OCI-LY7 (cell line): ENCODE measurements around the gene TMEM156. TPM values are rescaled to one million over a fixed set of nuclear protein-coding genes. Genes with fewer than 3 reads are reported as not detected.
A peak's percentile ranks its signal among the peaks of the same experiment; 100 is the strongest.

Source experiments
- BruUV-seq: library from RNA; stranded (reverse); fragments of 400-500 nt; replicated peaks from 2 replicates; lab custom pipeline; 2021; lab: Mats Ljungman, UMichigan
- CTCF ChIA-PET: fragments of 300-600 bp; sonication (Branson Sonifier 250); formaldehyde crosslinking; loops from one replicate; lab custom pipeline; 2022; ENCODE audit warnings: antibody characterized with exemption; ENCODE audit not compliant: unreplicated experiment; lab: Charles Lee
- POLR2A ChIA-PET: fragments of 300-600 bp; sonication (Branson Sonifier 250); formaldehyde crosslinking; loops from one replicate; lab custom pipeline; 2022; ENCODE audit warnings: antibody characterized with exemption; lab: Charles Lee
- DNase-seq: peaks from one replicate; pipeline ENCODE4 v3.0.0-alpha.2; 2015; ENCODE audit warnings: low spot score
- H2AFZ ChIP-seq: fragments of 200-600 bp; sonication (generic), shearing (Covaris generic); 2 replicates; pipeline ENCODE4 v1.6.1; 2014; ENCODE audit warnings: mild to moderate bottlenecking, antibody characterized with exemption, low read length, moderate library complexity
- H3K27ac ChIP-seq: fragments of 200-600 bp; sonication (generic); 2 replicates; pipeline ENCODE4 v1.5.1; 2014; ENCODE audit warnings: mixed run types, low read depth, mild to moderate bottlenecking, moderate library complexity, low read length, inconsistent platforms; ENCODE audit not compliant: poor library complexity, severe bottlenecking
- H3K36me3 ChIP-seq: fragments of 200-600 bp; sonication (generic); 2 replicates; pipeline ENCODE4 v1.6.1; 2014; ENCODE audit warnings: mild to moderate bottlenecking, antibody characterized with exemption, low read length, moderate library complexity, mixed read lengths; ENCODE audit not compliant: insufficient read depth
- H3K4me1 ChIP-seq: fragments of 200-600 bp; sonication (generic); 2 replicates; pipeline ENCODE4 v1.5.1; 2014; ENCODE audit warnings: mild to moderate bottlenecking, low read length; ENCODE audit not compliant: insufficient read depth, poor library complexity, severe bottlenecking
- H3K4me2 ChIP-seq: fragments of 200-600 bp; sonication (generic); 2 replicates; pipeline ENCODE4 v1.6.1; 2014; ENCODE audit warnings: mild to moderate bottlenecking, low read length
- H3K4me3 ChIP-seq: fragments of 200-600 bp; sonication (generic); 2 replicates; pipeline ENCODE4 v1.5.1; 2014; ENCODE audit warnings: mild to moderate bottlenecking, low read depth, low read length; ENCODE audit not compliant: poor library complexity, severe bottlenecking
- H3K79me2 ChIP-seq: fragments of 200-600 bp; sonication (generic); 2 replicates; pipeline ENCODE4 v1.6.1; 2016; ENCODE audit warnings: low read depth, mild to moderate bottlenecking, low read length, moderate library complexity, mixed read lengths; ENCODE audit not compliant: insufficient read depth
- H3K9me2 ChIP-seq: fragments of 200-600 bp; sonication (generic); 2 replicates; pipeline ENCODE4 v1.6.1; 2016; ENCODE audit warnings: mild to moderate bottlenecking, low read length, mixed read lengths; ENCODE audit not compliant: insufficient read depth
- H3K9me3 ChIP-seq: fragments of 200-600 bp; sonication (generic); 2 replicates; pipeline ENCODE4 v1.6.1; 2014; ENCODE audit warnings: mild to moderate bottlenecking, mixed run types, low read length, mixed read lengths
- H4K20me1 ChIP-seq: fragments of 200-600 bp; sonication (generic); 2 replicates; pipeline ENCODE4 v1.6.1; 2014; ENCODE audit warnings: mild to moderate bottlenecking, antibody characterized with exemption, low read length, moderate library complexity, mixed read lengths; ENCODE audit not compliant: insufficient read depth
- CTCF ChIP-seq: fragments of 200-600 bp; sonication (generic); conservative IDR thresholded peaks from 2 replicates; pipeline ENCODE4 v1.5.1; 2014; ENCODE audit warnings: mild to moderate bottlenecking, antibody characterized with exemption, low read length, moderate library complexity, mixed read lengths
- EZH2phosphoT487 ChIP-seq: fragments of 200-600 bp; sonication (generic); IDR thresholded peaks from 2 replicates; pipeline ENCODE4 v1.6.1; 2018; ENCODE audit warnings: low read depth, borderline replicate concordance, mild to moderate bottlenecking, mixed run types, antibody characterized with exemption, low read length, moderate library complexity, mixed read lengths
- intact Hi-C: fragments of 100-400 bp; cut with micrococcal nuclease; formaldehyde crosslinking; loops from one replicate; pipeline ENCODE4 v1.10.0; 2022; ENCODE audit not compliant: unreplicated experiment
- total RNA-seq, 2 experiments: library from RNA; depleted of rRNA in 1 of 2; stranded (reverse); fragments of >200 nt in 1 of 2; shearing (Covaris generic) in 1 of 2; gene quantifications; 2 replicates each; pipeline ENCODE4 v1.2.3, GENCODE V29; 2014 to 2022

The TMEM156 gene
- total RNA-seq, 2 experiments from 2014 or later, result 29.0 to 29.4 TPM

- no peaks in the 10 kb centered on the region; the same call in 1 of the 2 replicates for H4K20me1 ChIP-seq
- no peak overlapping the region for H3K27ac ChIP-seq
- H3K9me2 ChIP-seq, result no peaks in the 10 kb centered on the region
- intact Hi-C loops, result no loop called here
- ChIA-PET POLR2A (interaction anchor here (1.0 to 1.7 kb wide), 6 partner anchors 9 to 115 kb away, joined by 3 to 9 read pairs (median 4); no protein-coding TSS in a partner anchor), CTCF (no interaction called here)
- H3K79me2 ChIP-seq, result peaks cover 57% of the 10 kb centered on the region
- no TSS peak for BruUV-seq
- H2AFZ ChIP-seq, result no peak overlapping the region
- H3K4me2 ChIP-seq, result no peak overlapping the region
- peaks cover 29% of the 10 kb centered on the region for H3K4me1 ChIP-seq
- no peak for DNase-seq
- no peaks in the 10 kb centered on the region for H3K9me3 ChIP-seq
- TF ChIP-seq CTCF (no peak), EZH2phosphoT487 (no peak)
- H3K36me3 ChIP-seq, result no peaks in the 10 kb centered on the region
- H3K4me3 ChIP-seq, result no peak overlapping the region
Observed at GRCh38 chr4:39051492-39051891, 19.3 kb upstream of the TMEM156 start.

GRCh38 chr4:39050590-39050989, 18.4 kb upstream of the TMEM156 start:
- H2AFZ ChIP-seq, result no peak overlapping the region
- DNase-seq, result no peak
- intact Hi-C loops, result no loop called here
- ChIA-PET POLR2A (interaction anchor here (0.5 to 1.7 kb wide), 8 partner anchors 8 to 325 kb away, joined by 3 to 9 read pairs (median 3); no protein-coding TSS in a partner anchor), CTCF (interaction anchor here (0.6 kb wide), 1 partner anchor 22 kb away, joined by 3 read pairs; no protein-coding TSS in a partner anchor)
- no peaks in the 10 kb centered on the region for H3K36me3 ChIP-seq
- H3K4me1 ChIP-seq, result peaks cover 38% of the 10 kb centered on the region
- TF ChIP-seq EZH2phosphoT487 (no peak), CTCF (no peak)
- no peak overlapping the region for H3K4me3 ChIP-seq
- H4K20me1 ChIP-seq, result no peaks in the 10 kb centered on the region; the same call in 1 of the 2 replicates
- H3K27ac ChIP-seq, result no peak overlapping the region
- H3K9me2 ChIP-seq, result no peaks in the 10 kb centered on the region
- no TSS peak for BruUV-seq
- H3K4me2 ChIP-seq, result no peak overlapping the region
- H3K79me2 ChIP-seq, result peaks cover 61% of the 10 kb centered on the region
- no peaks in the 10 kb centered on the region for H3K9me3 ChIP-seq

GRCh38 chr4:39048311-39048710, 16.1 kb upstream of the TMEM156 start:
- Histone ChIP-seq H2AFZ (no peak overlapping the region), H3K9me2 (no peaks in the 10 kb centered on the region), H3K36me3 (no peaks in the 10 kb centered on the region), H3K4me2 (peak overlapping the region; percentile 16), H3K79me2 (peaks cover 47% of the 10 kb centered on the region), H3K9me3 (no peaks in the 10 kb centered on the region), H3K4me1 (peaks cover 42% of the 10 kb centered on the region), H3K4me3 (no peak overlapping the region), H4K20me1 (no peaks in the 10 kb centered on the region; the same call in 1 of the 2 replicates), H3K27ac (no peak overlapping the region)
- no TSS peak for BruUV-seq
- CTCF ChIA-PET, result no interaction called here
- POLR2A ChIA-PET, result interaction anchor here (0.7 to 1.3 kb wide), 3 partner anchors 17 to 1060 kb away, joined by 3 to 4 read pairs (median 4); no protein-coding TSS in a partner anchor
- DNase-seq, result peak; percentile 37
- intact Hi-C loops, result loop anchor here (5.0 kb wide), 1 partner anchor 146 kb away; no protein-coding TSS in a partner anchor
- no peak for TF ChIP-seq CTCF
- TF ChIP-seq EZH2phosphoT487, result no peak
